ENCODE results near the gene APOF.

APOF gene

GRCh38 chr12:56317675-56318074 lies 45.0 kb downstream of the APOF start:
- in situ Hi-C loops (cut with MboI; ENCODE audit: low sequenced_read_pairs, unreplicated experiment): loop anchor here (10.0 kb wide), 1 partner anchor 147 kb away; the partner anchor contains the start of gene SPRYD4

GRCh38 chr12:56315622-56316473 lies 46.8 kb downstream of the APOF start, which contains the start of gene CNPY2:
CNPY2 (minus strand) TSS chr12:56315988; CDS start chr12:56315217, 771 bp downstream.
- peak; percentile 26 for TF ChIP-seq CTCF (IDR thresholded peaks at IDR 0.05; ENCODE audit: borderline replicate concordance, control extremely low read depth, extremely low read depth, insufficient read depth, missing control alignments)
- in situ Hi-C loops (cut with MboI; ENCODE audit: low sequenced_read_pairs, unreplicated experiment): loop anchor here (10.0 kb wide), 1 partner anchor 149 kb away; the partner anchor contains the start of gene SPRYD4
- DNase-seq (ENCODE audit: low spot score): peak; percentile 96

More at GRCh38 chr12:56317675-56318074, 45.0 kb downstream of the APOF start:
- no peak for TF ChIP-seq CTCF (IDR thresholded peaks at IDR 0.05; ENCODE audit: borderline replicate concordance, control extremely low read depth, extremely low read depth, insufficient read depth, missing control alignments)
- DNase-seq (ENCODE audit: low spot score): no peak

- peak; percentile 31 for DNase-seq (ENCODE audit: low spot score)
- TF ChIP-seq CTCF (IDR thresholded peaks at IDR 0.05; ENCODE audit: borderline replicate concordance, control extremely low read depth, extremely low read depth, insufficient read depth, missing control alignments): no peak
- in situ Hi-C loops (cut with MboI; ENCODE audit: low sequenced_read_pairs, unreplicated experiment): loop anchor here (10.0 kb wide), 1 partner anchor 150 kb away; the partner anchor contains the start of gene SPRYD4
These were observed 47.4 kb downstream of the APOF start for GRCh38 chr12:56315249-56315621.

GRCh38 chr12:56311003-56311402 lies 51.7 kb downstream of the APOF start:
- TF ChIP-seq CTCF (IDR thresholded peaks at IDR 0.05; ENCODE audit: borderline replicate concordance, control extremely low read depth, extremely low read depth, insufficient read depth, missing control alignments): no peak
- DNase-seq (ENCODE audit: low spot score): no peak

More at GRCh38 chr12:56311003-56311402, 51.7 kb downstream of the APOF start:
- in situ Hi-C loops (cut with MboI; ENCODE audit: low sequenced_read_pairs, unreplicated experiment): loop anchor here (10.0 kb wide), 1 partner anchor 154 kb away; the partner anchor contains the start of gene SPRYD4

Measured in GM13976 (cell line).